DMS79 treated with DMSO at 0.1 percent for 48 hours (cell line): ENCODE measurements around the gene AGO4.
A peak's percentile ranks its signal among the peaks of the same experiment; 100 is the strongest.
"Not testable (repeated sequence)": the region's sequence is repeated elsewhere in the genome, so short reads cannot be mapped to it uniquely, and the experiment has no call there.

ENCODE experiments used
- DNase-seq: peaks from one replicate; lab custom pipeline; 2025; lab: John Stamatoyannopoulos, UW

Gene AGO4

DNA sequence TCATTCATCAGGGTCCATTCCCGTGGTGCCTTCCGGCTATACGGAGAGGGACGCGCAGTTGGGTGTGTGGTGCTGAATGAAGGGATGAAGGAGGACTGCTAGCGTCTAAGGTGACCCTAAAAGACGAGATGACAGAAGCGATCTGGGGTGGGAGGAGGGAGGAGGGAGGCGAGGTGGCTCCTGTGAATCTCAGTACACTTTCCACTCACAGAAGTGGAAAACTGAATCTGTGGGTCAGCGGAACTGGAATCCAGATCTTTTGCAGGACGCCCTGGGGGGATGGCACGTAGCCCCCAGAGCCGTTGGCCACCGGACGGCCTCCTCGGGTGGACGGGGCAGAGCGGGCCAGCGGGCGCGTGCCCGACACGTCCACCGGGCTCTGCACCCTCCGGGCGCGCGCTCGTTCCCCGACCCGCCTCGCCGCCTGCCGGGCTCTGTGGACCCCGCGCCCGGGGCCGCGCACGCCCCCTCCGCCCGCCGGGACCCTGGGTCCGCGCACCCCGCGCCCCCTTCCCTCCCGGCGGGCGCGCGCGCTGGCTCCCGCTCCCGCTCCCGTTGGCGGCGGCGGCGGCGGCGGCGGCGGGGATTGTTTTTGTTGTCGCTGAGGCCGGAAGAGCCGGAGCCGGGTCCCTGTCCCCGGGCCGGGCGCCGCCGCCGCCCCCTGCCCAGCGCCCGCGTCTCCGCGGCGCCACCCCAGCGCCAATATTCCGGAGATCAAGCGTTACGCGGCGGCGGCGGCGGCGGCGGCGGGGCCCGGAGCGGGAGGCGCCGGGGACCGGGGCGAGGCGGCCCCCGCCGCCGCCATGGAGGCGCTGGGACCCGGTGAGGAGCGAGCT lies at the start of gene AGO4:
Gene AGO4 (plus strand): TSS at position 403 of the 836 bp plus-strand sequence. CDS start 401 bp downstream, at position 804.
- DNase-seq: peak; percentile 51

DNA sequence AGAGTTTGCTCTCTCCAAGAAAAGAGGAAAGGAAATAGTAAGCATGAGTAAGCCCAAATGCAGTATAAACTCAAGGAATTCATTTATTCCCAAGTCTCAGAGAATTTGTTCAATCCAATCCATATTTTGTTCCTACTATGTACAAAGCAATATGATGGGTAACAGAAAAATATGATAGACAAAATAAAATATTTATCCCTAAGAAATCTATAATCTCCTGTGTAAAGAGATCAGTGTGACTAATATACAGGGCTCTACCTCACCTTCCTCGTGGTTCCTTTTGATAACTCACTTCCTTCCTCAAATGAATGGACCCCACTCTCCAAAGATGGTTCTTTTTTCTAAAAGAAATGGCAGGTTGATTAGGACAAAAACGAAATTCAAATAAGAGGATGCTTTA lies 45.7 kb upstream of the AGO4 start:
- no peak for DNase-seq

DNA sequence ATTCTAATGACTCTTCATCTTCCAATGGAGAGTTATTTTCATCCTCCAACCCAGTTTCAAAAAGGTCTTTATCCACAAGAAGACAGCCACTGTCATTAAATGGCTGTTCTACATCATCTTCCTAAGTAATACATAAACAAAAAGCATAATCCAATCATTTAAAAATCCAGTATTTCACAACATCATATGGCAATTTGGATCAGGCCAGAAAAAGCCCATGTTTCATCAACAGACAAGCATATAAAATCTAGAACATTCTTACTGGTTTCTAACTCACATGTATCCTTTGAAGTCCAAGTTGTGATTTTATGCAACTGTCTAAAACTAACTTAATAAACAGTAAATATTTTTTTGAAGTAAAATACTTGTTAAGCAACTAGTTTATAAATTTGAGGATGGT lies 44.6 kb upstream of the AGO4 start:
- DNase-seq: no peak

DNA sequence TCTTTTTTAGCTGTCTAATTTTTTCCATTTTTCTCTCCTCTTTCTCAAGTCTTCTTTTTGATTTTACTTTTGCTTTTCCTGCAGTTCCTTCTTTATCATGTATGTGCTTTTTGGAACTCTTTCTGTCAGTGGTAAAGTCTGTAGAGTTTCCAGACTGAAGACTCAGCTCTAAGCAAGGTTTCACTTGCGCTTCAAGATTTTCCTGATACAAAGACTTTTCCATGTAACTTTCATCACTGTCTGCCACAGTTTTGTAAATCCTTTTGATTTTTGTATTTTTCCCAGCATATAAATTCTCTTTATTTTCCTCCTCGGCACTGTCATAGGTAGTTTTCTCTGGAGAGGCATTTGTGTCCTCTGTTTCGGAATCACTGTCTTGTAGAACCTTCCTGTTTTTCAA lies 43.5 kb upstream of the AGO4 start:
- DNase-seq: no peak

DNA sequence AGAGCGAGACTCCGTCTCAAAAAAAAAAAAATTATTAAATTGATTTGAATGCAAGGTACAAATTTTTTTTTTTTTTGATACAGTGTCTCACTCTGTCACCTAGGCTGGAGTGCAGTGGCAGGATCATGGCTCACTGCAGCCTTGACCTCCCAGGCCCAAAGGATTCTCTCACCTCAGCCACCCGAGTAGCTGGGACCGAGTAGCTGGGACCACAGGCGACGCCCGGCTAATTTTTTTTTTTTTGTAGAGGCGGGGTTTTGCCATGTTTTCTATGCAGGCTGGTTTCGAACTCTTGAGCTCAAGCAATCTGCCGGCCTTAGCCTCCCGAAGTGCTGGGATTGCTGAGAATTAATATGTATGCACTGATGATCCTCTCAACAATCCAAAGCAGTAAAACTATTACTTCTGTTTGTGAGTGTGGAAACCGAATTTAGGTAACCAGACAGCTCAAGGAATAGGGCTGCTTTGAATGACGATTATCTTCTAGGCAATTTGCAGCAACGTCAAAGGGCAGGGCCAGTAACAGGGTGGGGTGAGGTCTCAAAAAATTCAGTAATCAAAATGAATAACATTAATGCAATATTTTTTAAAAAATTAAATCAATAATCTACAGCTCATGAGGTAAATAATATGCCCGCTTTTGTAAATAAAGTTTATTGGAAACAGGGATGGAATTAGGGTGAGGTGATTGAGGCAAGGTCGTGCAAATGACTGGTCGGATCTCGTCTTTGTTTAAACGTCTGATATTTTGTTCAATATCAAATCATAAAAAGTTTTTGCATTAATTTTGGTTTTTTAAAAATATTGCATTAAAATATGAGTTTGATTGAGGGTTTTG lies 39.2 kb upstream of the AGO4 start:
- DNase-seq: peak; percentile 42

DNA sequence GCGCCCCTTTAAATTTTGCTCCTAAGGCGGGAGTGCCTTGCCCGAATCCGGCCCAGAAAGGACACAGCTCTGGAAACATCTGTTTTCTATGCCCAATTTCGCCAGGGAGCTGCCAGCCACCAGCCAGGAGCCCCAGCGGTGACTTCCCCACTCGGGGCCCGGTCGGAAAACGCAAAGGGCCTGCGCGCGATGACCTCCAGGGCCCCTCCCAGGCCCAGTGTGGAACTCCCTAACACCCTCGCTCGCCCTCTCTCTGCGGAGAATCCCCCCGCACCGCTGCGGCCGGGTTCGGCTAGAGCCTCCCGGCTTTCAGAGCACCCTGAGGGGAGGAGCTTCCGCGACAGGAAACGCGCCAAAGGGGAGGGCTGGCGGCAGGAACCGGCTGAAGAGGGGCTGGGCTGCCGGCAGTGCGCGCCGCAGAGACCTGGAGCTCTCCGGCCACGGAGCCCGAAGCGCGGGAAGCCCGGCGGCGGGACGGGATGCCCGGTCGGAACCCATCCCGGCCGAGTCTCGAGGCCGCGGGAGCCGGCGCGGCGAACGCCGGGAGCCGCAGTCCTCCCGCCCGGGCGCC lies 38.5 kb upstream of the AGO4 start:
- DNase-seq: peak; percentile 88

DNA sequence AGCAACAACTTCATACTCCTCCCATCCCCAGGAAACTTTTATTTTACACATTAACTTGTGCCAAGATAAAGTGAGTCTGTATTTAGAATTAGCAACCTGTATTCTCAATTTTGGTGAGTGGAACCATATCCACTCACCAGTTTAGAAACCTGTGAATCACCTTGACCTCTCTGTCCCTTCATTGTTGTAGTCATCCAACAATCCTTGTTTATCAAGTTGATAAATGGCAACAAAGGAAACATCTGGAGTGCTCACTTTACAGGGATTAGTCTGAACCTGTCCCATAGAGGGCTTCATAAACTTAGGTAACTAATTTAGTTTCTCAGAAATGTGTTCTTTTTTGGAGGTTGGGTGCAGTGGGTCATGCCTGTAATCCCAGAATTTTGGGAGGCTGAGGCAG lies 34.1 kb upstream of the AGO4 start:
- no peak for DNase-seq

DNA sequence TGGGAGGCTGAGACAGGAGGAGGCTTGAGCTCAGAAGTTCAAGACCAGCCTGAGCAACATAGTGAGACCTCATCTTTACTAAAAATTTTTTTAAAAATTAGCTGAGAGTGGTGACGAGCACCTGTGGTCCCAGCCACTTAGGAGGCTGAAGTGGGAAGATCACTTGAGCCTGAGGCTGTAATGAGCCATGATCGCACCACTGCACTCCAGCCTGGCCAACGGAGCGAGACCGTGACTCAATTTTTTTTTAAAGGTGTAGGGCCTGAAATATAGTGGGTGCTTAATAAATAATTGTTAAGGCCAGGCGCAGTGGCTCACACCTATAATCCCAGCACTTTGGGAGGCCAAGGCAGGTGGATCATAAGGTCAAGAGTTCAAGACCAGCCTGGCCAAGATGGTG lies 31.6 kb upstream of the AGO4 start:
- DNase-seq: peak; percentile 19

DNA sequence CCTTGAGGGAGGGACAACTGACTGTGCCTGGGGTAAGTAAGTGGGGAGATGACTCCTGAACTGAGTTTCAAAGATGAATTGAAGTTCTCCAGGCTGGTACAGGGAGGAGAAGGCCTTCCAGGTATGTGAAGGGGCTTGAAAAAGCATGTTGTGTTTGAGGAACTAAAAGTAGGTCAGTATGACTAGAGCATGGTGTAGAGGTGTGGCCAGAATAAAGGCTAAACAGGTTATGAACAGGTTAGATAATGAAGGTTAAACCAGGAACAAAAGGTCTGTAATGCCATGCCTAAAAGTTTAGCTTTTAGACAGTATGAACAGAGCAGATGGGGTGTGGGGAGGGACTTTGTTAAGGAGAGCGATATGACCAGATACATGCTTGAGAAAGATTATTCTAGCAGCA lies 30.7 kb upstream of the AGO4 start:
- no peak for DNase-seq

DNA sequence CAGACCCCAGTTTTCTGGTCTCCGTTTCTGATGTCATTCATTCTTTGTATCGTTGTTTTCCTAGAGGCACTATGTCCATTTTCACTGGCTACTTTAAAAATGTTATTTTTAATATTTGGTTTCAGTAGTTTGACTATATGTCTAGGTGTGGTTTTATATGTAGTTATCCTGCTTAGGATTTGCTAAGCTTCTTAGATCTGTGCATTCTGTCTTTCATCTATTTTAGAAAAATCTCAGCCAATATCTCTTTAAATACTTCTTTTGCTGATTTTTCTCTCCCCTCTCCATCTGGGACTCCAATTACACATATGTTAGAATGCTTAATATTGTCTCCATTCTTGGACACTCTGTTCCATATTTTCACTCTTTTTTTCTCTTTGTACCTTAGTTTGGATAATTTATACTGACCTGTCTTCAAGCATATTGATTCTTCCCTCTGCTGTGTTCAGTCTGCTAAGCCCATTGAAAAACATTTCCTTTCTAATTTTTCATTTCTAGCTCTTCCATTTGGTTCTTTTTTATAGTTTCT lies 24.7 kb upstream of the AGO4 start:
- DNase-seq: no peak

DNA sequence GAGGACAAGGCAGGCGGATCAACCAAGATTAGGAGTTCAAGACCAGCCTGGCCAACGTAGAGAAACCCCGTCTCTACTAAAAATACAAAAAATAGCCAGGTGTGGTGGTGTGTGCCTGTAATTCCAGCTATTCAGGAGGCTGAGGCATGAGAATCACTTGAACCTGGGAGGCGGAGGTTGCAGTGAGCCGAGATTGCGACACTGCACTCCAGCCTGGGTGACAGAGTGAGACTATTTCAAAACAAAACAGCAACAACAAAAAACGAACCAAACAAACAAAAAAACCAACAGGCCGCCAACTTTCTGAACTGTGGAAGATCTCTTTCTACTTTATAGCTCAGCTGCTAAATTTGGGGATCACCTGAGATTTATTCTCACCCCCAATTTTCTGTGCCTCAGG lies 23.5 kb upstream of the AGO4 start:
- DNase-seq: not testable (repeated sequence)

DNA sequence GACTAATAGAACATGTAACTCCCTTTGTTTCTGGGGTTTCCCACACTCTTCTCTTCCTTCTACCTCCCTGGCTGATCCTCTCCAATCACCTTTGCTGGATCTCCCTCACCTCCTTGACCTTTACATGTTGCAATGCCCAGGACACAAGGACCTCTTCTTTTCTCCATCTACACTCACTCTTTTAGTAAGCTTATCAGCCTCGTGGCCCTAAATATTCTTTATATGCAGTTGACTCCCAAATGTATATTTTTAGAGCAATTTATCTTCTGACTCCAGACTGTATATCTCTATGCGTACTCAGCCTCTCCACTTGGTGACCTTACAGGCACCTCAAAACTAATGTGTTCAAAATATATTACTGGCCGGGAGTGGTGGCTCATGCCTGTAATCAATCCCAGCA lies 19.7 kb upstream of the AGO4 start:
- no peak for DNase-seq

DNA sequence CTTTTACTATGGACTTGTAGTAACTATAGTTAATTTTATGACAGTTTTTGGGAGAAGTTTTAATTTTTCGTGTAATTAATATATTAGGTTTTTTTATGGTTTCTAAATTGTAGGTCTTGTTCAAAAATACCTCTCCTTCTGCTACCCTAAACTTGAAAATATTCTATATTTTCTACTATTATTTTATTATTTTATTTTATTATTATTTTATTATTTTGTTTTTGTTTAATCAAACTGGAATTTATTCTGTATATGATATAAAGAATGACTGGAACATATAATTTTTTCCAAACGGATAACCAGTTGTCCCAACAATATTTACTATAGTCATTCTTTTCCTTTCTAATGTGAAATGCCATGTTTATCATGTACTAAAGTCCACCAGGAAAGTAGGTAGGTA lies 17.1 kb upstream of the AGO4 start:
- DNase-seq: no peak

DNA sequence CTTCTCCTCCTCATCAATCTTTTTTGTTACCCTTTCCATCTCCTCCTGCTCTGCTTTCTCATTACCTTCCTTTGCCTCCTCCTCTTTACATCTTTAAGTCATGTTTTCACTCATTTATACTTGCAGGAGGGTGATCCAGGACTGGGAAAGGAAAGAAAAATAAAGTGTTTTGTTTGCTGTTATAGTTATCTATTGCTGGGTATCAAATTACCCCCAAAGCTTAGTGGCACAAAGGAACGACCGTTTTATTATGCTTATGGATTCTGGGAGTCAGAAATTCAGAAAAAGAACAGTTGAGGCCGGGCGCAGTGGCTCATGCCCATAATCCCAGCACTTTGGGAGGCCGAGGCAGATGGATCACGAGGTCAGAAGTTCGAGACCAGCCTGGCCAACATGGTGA lies 12.5 kb upstream of the AGO4 start:
- no peak for DNase-seq

DNA sequence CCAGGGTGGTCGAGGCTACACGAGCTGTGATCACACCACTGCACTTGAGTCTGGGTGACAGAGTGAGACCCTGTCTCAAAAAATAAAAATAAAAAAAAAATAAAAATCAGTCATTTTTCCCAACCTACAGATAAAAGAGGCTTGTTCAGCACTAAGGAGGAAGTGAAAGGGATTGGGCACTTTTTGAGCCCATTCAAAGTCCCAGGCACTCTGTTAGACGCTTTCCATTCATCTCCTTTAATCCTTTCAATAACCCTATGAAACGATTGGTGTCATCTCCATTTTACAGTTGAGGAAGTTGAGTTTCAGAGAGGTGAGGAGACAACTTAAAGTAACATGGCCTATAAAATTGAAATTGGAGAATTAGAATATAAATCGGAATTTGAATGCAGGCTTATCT lies 10.4 kb upstream of the AGO4 start:
- DNase-seq: no peak

DNA sequence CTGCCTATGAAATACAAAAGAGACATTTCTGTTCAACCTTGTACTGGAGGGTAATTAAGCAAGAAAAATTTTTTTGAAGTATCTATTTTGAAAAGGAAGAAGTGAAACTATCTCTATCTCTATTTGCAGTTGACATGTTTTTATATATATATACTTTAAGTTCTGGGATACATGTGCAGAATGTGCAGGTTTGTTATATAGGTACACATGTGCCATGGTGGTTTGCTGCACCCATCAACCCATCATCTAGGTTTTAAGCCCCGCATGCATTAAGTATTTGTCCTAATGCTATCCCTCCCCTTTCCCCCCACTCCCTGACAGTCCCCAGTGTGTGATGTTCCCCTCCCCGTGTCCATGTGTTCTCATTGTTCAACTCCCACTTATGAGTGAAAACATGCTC lies 9.8 kb upstream of the AGO4 start:
- DNase-seq: not testable (repeated sequence)

DNA sequence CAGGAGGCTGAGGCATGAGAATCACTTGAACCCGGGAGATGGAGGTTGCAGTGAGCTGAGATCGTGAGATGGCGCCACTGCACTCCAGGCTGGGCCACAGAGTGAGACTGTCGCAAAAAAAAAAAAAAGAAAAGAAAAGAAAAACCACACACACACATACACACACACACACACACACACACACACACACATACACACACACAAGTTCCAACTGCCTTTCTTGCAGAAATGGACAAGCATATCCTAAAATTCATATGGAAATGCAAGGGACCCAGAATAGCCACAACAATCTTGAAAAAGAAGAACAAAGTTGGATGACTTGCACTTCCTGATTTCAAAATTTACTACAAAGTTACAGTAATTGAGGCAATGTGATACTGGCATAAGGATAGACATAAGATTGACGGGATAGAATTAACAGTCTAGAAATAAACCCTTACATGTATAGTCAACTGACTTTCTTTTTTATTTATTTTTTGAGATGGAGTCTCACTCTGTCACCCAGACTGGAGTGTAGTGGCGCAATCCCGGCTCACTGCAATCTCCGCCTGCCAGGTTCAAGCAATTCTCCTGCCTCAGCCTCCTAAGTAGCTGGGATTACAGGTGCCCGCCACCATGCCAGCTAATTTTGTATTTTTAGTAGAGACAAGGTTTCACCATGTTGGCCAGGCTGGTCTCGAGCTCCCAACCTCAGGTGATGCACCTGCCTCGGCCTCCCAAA lies 7.5 kb upstream of the AGO4 start:
- not testable (repeated sequence) for DNase-seq

DNA sequence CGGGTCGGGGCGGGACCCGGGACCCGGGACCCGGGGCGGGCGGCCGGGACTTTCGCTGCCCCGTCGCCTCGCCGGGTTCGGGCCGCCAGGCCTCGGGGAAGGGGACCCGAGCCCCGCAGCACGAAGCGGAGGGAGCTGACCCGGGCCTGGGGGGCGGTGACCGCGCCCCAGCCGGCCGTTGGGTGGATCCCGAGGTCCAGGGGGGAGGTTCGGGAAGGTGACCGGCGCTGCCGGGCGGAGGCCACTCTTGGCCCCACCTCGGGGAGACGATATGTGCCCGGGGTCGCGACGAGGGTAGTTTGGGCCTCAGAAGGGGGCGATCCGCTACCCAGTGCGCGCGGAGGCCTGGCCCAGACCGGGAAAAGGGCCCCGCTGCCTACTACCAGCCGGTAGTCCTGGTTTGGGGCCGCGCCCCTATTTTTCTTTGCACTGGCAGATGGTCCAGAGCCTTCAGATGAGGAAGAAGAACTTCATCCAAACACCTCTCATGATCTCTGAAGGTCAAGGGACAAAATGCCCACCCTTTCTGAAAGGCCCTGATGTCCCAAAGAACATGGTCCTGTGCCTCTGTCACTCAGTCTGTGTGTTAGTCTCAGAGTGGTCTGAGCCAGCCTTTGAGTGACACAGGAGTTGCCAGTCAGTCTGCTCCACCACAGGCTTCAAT lies 766 bp downstream of the AGO4 start:
- peak; percentile 27 for DNase-seq

DNA sequence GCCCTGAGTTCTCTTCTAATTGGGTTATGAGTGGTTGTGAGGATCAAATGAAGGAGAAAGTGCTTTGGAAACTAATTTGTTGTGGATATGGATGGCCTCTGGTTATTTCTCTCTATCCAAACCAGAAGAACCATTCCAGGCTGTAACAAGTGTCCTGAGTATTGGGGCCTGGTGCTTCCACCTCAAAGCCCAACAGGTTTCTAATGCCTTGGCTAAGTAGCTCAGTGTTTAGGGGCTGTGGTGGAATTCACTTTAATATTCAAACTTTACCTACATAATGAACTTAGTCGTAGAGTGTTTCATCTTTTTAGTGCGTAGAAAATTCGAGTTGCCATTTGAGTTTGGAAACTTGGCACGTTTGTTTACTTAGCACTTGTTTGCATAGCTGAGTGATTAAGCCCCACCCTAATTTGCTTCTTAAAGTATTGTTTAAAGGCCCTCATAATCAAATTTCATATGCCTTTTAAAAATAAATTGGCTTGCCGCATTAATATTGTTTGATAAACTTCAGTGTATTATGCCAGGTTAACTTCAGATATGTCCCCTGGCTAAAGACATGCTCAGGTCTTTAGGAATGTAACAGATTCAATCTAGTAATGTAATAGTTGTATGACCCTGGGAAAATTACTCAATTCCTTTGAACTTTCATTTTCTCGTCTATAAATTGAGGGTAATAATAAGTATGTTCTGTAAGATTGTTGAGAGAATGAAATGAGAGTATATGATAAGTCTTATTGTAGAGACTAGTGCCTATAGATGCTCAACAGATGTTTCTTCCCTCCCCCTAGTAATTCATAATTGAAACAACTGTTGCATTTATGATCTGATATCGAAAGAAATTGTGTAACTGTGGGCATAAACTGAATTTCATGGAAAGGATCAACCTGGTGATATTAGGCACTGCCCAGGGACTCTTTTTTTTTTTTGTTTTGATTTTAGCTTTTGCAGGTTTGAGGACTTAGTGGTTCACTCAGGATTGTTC lies 1.6 kb downstream of the AGO4 start:
- no peak for DNase-seq
